H1 (cell line): ENCODE measurements around the gene PLCB1. TPM values are rescaled to one million over a fixed set of nuclear protein-coding genes. Genes with fewer than 3 reads are reported as not detected.

Experiments
- CEBPB ChIP-seq: IDR thresholded peaks from 2 replicates; pipeline ENCODE4 v1.6.1; 2012; ENCODE audit warnings: low read depth, low read length
- POU5F1 ChIP-seq: IDR thresholded peaks from 2 replicates; pipeline ENCODE4 v1.6.1; 2011; ENCODE audit warnings: low read depth, mild to moderate bottlenecking, low read length, moderate library complexity
- polyA plus RNA-seq, 7 experiments: library from polyadenylated mRNA; depleted of rRNA in 3 of 7; stranded (reverse) in 5 of 7; unstranded in 2 of 7; fragments of >200 nt in 5 of 7; fragments of 200-250 nt in 2 of 7; gene quantifications; 1 replicate in 5 of 7; 2 replicates in 1 of 7; 4 replicates in 1 of 7; pipeline versions ENCODE4 v1.2.1 to v1.2.3, GENCODE V29; 2011 to 2013; ENCODE audit warnings: missing spikeins in 2 of 7, mixed read lengths in 2 of 7
- total RNA-seq: library from RNA; stranded (reverse); fragmentation: NEBNext Ultra II Directional; extraction: Animal tissue kit (Norgen Biotek cat#: 25700); gene quantifications from 2 replicates; pipeline ENCODE4 v1.2.1, GENCODE V29; 2021
- TF ChIP-seq, protein P1 (sequence below): IDR thresholded peaks from 2 replicates; pipeline ENCODE4 v1.6.1; 2012; ENCODE audit warnings: inconsistent platforms

PLCB1 gene
- total and polyA plus RNA-seq, 2 of the 8 experiments (the other 6 are each of a cell fraction or from before 2014, with no cell fraction given) = 2.6 to 9.1 TPM

DNA sequence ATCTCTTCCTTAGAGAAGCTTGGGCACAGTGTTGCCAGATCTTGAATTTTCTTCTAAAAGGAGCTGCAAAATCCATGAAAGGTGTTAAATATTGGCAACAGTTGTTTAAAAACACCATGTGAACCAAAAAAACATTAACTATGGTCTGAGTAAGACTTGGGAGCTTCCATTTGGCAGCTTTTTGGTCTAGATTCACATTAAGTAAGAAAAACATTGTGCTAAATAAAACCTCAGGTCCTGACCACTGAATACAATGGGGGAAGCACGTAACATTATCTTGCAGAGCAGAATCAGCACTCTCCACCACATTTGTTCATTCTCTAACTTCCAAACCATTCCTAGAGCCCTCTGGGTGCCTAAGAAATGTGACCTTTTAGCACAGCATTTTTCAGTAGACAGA, 499.2 kb downstream of the PLCB1 start (continued):
- TF ChIP-seq POU5F1 = no peak
- TF ChIP-seq CEBPB = no peak
- TF ChIP-seq, protein P1, sequence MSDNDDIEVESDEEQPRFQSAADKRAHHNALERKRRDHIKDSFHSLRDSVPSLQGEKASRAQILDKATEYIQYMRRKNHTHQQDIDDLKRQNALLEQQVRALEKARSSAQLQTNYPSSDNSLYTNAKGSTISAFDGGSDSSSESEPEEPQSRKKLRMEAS = no peak
